ENCODE data around the gene NEGR1. TPM values are rescaled to one million over a fixed set of nuclear protein-coding genes. Genes with fewer than 3 reads are reported as not detected.

Gene NEGR1
- total and polyA plus RNA-seq, 2 experiments from 2014 or later = 0.57 to 0.94 TPM

DNA sequence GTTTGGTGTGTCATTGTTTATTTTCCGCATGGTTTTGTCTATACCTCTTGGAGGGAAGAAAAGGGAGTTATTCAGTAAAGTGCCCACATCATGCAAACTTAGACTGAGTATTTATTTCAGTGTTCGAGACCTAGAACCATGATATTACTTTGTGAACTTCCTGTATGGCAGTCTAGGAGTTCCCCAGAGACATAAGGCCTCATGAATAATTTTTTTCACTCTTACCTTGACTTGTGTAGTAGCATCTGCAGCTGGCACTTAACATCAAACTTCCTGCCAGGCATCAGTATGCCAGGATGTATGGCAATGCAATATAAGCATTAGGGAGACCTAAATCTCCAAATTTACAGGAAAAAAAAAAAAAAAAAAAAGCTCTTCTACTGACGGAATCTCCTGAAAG lies 287.7 kb downstream of the NEGR1 start (continued):
- TF ChIP-seq, protein P1, sequence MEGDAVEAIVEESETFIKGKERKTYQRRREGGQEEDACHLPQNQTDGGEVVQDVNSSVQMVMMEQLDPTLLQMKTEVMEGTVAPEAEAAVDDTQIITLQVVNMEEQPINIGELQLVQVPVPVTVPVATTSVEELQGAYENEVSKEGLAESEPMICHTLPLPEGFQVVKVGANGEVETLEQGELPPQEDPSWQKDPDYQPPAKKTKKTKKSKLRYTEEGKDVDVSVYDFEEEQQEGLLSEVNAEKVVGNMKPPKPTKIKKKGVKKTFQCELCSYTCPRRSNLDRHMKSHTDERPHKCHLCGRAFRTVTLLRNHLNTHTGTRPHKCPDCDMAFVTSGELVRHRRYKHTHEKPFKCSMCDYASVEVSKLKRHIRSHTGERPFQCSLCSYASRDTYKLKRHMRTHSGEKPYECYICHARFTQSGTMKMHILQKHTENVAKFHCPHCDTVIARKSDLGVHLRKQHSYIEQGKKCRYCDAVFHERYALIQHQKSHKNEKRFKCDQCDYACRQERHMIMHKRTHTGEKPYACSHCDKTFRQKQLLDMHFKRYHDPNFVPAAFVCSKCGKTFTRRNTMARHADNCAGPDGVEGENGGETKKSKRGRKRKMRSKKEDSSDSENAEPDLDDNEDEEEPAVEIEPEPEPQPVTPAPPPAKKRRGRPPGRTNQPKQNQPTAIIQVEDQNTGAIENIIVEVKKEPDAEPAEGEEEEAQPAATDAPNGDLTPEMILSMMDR (conservative IDR thresholded peaks at IDR 0.05; ENCODE audit: low read depth in 2 of 2) = no peak
- TF ChIP-seq CREB1 (CRISPR knock-in tag; IDR thresholded peaks at IDR 0.05; ENCODE audit: low read depth) (no peak), ZNF114 (CRISPR knock-in tag; IDR thresholded peaks at IDR 0.05) (no peak), STAT1 (IDR thresholded peaks at IDR 0.05; ENCODE audit: unreplicated experiment) (no peak), JUNB (IDR thresholded peaks at IDR 0.05; ENCODE audit: unreplicated experiment) (no peak), POLR2AphosphoS5 (IDR thresholded peaks at IDR 0.05; ENCODE audit: low read depth) (no peak), EZH2phosphoT487 (IDR thresholded peaks at IDR 0.05; ENCODE audit: unreplicated experiment) (no peak), EZH2 (IDR thresholded peaks at IDR 0.05; ENCODE audit: low read depth, unreplicated experiment) (no peak)
- TF ChIP-seq, protein P2, sequence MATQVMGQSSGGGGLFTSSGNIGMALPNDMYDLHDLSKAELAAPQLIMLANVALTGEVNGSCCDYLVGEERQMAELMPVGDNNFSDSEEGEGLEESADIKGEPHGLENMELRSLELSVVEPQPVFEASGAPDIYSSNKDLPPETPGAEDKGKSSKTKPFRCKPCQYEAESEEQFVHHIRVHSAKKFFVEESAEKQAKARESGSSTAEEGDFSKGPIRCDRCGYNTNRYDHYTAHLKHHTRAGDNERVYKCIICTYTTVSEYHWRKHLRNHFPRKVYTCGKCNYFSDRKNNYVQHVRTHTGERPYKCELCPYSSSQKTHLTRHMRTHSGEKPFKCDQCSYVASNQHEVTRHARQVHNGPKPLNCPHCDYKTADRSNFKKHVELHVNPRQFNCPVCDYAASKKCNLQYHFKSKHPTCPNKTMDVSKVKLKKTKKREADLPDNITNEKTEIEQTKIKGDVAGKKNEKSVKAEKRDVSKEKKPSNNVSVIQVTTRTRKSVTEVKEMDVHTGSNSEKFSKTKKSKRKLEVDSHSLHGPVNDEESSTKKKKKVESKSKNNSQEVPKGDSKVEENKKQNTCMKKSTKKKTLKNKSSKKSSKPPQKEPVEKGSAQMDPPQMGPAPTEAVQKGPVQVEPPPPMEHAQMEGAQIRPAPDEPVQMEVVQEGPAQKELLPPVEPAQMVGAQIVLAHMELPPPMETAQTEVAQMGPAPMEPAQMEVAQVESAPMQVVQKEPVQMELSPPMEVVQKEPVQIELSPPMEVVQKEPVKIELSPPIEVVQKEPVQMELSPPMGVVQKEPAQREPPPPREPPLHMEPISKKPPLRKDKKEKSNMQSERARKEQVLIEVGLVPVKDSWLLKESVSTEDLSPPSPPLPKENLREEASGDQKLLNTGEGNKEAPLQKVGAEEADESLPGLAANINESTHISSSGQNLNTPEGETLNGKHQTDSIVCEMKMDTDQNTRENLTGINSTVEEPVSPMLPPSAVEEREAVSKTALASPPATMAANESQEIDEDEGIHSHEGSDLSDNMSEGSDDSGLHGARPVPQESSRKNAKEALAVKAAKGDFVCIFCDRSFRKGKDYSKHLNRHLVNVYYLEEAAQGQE (IDR thresholded peaks at IDR 0.05; ENCODE audit: unreplicated experiment) = no peak
- TF ChIP-seq, protein P3, sequence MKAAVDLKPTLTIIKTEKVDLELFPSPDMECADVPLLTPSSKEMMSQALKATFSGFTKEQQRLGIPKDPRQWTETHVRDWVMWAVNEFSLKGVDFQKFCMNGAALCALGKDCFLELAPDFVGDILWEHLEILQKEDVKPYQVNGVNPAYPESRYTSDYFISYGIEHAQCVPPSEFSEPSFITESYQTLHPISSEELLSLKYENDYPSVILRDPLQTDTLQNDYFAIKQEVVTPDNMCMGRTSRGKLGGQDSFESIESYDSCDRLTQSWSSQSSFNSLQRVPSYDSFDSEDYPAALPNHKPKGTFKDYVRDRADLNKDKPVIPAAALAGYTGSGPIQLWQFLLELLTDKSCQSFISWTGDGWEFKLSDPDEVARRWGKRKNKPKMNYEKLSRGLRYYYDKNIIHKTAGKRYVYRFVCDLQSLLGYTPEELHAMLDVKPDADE (IDR thresholded peaks at IDR 0.05) = no peak

DNA sequence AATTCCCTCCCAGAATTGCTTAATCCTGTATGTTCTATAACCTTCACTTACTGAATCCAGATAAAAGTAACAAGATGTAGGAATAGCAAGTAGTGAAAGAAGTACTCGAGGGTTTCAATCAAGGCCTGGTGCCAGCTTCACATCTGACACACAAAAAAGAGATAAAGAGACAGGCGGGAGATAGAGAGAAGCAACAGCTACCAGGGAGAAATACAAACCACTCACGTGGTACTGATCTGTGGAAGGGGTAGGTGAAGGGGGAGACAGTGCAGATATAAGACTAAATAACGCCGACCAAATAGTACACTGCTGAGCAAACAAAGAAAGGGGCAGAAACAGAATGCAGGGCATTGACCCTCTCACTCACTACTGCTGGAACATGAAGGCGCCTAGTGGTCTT lies 295.2 kb downstream of the NEGR1 start:
- no peak overlapping the region for H3K27ac ChIP-seq (ENCODE audit: low read depth)
- H3K36me3 ChIP-seq (ENCODE audit: insufficient read depth) = no peaks in the 10 kb centered on the region
- Mint-ChIP-seq H3K27ac (no peak overlapping the region), H3K4me3 (no peak overlapping the region), H3K36me3 (ENCODE audit: low read depth) (no peaks in the 10 kb centered on the region), H3K9me3 (no peaks in the 10 kb centered on the region), H3K27me3 (ENCODE audit: insufficient read depth, low read depth, poor library complexity) (no peaks in the 10 kb centered on the region), H3K4me1 (peaks cover 7% of the 10 kb centered on the region)
- no peaks in the 10 kb centered on the region for H3K9me2 ChIP-seq (ENCODE audit: insufficient read depth)
- peaks cover 7% of the 10 kb centered on the region for H3K4me1 ChIP-seq (ENCODE audit: insufficient read depth)
- no peak overlapping the region for H3K4me3 ChIP-seq
- no peaks in the 10 kb centered on the region for H3K27me3 ChIP-seq (ENCODE audit: insufficient read depth)
- no peaks in the 10 kb centered on the region for H3F3A ChIP-seq (replicated peaks; ENCODE audit: low read depth)
- no peak overlapping the region for H3K4me2 ChIP-seq
- no peaks in the 10 kb centered on the region for H4K20me1 ChIP-seq (replicated peaks; ENCODE audit: insufficient read depth)
- no peaks in the 10 kb centered on the region for H3K79me2 ChIP-seq (replicated peaks; ENCODE audit: insufficient read depth)
- DNase-seq (ENCODE audit: low spot score) (no peak), ATAC-seq (no peak)
- H2AFZ ChIP-seq = no peak overlapping the region
- TF ChIP-seq EZH2phosphoT487 (IDR thresholded peaks at IDR 0.05; ENCODE audit: unreplicated experiment) = no peak
- TF ChIP-seq, protein P2 (IDR thresholded peaks at IDR 0.05; ENCODE audit: unreplicated experiment) = no peak
- TF ChIP-seq ZNF114 (CRISPR knock-in tag; IDR thresholded peaks at IDR 0.05) = no peak
- no peak for TF ChIP-seq POLR2AphosphoS5 (IDR thresholded peaks at IDR 0.05; ENCODE audit: low read depth)
- no peak for TF ChIP-seq ZNF331 (CRISPR knock-in tag; IDR thresholded peaks at IDR 0.05; ENCODE audit: low read depth)
- no peak for TF ChIP-seq EZH2 (IDR thresholded peaks at IDR 0.05; ENCODE audit: low read depth, unreplicated experiment)
- no peak for TF ChIP-seq STAT1 (IDR thresholded peaks at IDR 0.05; ENCODE audit: unreplicated experiment)
- no peak for TF ChIP-seq NANOG (IDR thresholded peaks at IDR 0.05; ENCODE audit: borderline replicate concordance)
- TF ChIP-seq CREB1 (CRISPR knock-in tag; IDR thresholded peaks at IDR 0.05; ENCODE audit: low read depth) = no peak

Data from GM23338 (cell line).